HG03196 (cell line): ENCODE data around the gene ARIH1.
"Not testable (repeated sequence)": the region's sequence is repeated elsewhere in the genome, so short reads cannot be mapped to it uniquely, and the experiment has no call there.

Experiments used
- ATAC-seq: cut with Tn5 transposase; IDR thresholded peaks from one replicate; pipeline ENCODE4 v1.9.1; 2021; ENCODE audit not compliant: unreplicated experiment

Gene ARIH1

DNA sequence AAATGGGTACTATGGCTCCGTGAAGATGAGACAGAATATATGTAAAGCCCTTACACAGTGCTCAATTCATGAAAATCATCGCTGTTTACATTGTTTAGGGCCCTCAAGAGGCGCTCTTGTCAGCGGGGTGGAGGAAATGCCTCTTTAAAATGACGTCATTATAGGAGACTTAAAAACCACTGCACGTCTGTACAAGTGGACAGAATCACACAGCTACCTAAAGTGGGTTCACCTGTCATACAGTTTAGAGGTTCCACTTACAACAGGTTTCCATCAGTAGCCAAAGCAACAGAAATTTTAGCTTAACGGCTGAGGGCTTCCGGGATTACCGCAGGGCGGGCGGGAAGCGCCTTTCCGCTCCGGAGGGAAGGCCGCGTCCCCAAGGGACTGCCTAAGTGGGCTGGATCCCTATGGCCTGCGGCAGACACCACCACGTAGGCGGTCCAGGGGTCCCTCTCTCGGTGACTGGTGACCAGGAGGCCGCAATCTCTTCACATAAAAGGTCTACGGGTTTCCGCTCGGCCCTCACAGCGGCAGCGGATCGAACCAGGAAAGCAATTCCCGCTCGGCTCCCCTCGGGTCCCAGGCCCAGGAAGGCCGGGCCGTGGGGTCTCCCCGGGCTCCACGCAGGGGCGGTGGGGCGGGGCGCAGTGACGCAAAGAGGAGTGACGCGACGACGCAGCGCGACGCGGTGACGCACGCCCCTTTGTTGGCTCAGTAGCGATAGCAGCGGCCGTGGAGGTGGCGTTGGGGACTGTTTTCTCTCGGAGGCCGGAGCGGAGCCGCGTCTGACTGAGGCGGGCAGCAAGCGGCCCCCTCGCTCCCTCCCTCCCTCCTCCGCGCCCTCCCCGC is at the start of gene ARIH1:
Gene ARIH1, plus strand, starts transcription at position 717 of the 852 bp plus-strand sequence. CDS start 310 bp downstream, outside the sequence.
- ATAC-seq = peak; percentile 78

- ATAC-seq = no peak
Observed at GRCh38 chr15:72426753-72427152, 47.4 kb upstream of the ARIH1 start.

DNA sequence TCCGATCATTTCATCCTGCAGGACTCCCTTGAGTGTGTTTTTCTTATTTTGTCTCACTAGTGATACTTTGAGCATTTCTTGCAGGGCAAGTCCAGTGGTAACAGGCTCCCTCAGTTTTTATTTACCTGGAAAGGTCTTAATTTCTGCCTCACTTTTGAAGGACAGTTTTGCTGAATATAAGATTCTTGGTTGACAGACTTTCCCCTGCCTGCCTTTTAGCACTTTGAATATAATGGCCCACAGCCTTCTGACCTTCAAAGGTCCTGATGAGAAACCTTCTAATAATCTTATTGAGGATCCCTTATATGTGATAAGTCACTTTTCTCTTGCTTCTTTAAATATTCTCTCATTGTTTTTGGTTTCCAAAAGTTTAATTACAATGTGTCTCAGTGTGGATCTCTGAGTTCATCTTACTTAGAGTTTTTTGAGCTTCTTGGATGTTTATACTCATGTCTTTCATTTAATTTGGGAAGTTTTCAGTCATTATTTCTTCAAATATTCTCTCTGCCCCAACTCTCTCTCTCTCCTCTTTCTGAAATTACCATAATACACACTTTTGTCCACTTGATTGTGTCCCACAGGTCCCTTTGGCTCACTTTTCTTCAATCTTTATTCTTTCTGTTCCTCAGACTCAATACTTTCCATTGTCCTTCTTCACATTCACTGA is 36.3 kb upstream of the ARIH1 start:
- ATAC-seq = no peak

GRCh38 chr15:72442848-72443247 is 31.3 kb upstream of the ARIH1 start:
- not testable (repeated sequence) for ATAC-seq

- ATAC-seq = no peak
Observed at GRCh38 chr15:72445426-72445825, 28.7 kb upstream of the ARIH1 start.

GRCh38 chr15:72450805-72451204 is 23.3 kb upstream of the ARIH1 start:
- no peak for ATAC-seq

GRCh38 chr15:72451224-72451623 is 22.9 kb upstream of the ARIH1 start:
- ATAC-seq = no peak

GRCh38 chr15:72456684-72457083 is 17.4 kb upstream of the ARIH1 start:
- ATAC-seq = no peak

GRCh38 chr15:72460402-72460801 is 13.7 kb upstream of the ARIH1 start:
- no peak for ATAC-seq

DNA sequence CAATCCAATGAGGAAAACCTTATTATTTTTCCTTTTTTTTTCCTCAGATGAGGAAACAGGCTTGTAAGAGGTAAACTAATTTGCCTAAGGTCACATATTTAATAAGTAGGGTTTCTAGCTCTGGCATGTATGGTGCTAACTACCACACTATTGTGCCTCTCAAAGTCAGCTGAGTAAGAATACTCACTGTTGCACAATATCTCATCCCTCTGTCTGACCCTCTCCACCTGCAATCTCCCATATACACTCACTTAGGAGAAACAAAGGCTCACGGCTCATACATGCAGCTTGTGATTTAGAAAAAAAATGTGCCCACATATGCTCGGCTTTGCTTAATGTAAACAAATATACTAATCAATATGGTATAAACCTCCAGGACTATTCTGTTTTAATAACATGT is 10.4 kb upstream of the ARIH1 start:
- no peak for ATAC-seq

DNA sequence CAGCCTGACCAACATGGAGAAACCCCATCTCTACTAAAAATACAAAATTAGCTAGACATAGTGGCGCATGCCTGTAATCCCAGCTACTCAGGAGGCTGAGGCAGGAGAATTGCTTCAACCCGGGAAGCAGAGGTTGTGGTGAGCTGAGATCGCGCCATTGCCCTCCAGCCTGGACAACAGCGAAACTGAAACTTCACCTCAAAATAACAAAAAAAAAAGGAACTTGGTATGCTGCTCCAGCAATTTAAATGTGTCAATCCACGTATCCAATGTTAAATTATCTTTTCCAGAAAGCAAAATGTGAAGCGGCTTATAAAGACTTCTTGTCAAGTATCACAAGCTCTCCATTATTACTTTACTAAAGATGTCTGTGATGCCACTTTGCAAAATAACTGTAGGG is 9.9 kb upstream of the ARIH1 start:
- no peak for ATAC-seq

- no peak for ATAC-seq
Observed at GRCh38 chr15:72468103-72468502, 6.0 kb upstream of the ARIH1 start.

DNA sequence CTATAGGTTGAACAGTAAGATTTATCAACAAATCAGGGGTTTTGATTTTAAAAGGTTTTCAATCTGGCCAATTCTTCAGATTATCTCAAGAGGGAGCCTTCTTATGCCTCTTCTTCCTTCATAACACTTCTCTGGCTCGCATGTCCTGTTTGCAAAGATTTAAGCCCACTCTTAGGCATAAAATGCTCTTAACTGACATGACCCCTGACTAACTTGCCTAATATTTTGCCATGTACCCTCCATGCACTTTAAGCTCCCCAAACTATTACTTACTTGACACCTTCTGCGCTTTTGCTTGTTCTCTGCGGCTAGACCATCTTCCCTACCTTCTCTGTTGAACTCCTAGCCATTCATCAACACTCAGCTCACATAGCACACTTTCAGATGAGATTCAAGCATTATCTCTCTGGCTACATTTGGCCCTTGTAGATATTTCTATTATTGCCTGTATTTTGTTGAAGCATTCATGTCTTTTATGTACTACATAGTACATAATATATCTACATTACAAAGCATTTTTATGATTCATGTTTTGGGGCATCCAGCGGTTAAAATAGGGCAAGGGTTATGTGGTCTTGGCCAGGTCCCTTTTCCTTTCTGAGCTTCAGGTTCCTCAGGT is 1.0 kb upstream of the ARIH1 start:
- ATAC-seq = no peak

DNA sequence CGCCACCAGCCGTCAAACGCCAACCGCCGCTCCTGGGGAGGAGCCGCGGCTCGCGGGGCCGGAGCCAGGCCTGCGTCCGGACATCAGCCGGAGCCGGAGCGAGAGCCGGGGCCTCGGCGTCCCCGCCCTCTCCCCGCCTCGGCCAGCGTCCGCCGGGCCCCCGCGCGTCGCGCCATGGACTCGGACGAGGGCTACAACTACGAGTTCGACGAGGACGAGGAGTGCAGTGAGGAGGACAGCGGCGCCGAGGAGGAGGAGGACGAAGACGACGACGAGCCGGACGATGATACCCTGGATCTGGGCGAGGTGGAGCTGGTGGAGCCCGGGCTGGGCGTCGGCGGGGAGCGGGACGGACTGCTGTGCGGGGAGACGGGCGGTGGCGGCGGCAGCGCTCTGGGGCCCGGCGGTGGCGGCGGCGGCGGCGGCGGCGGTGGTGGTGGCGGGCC is 359 bp downstream of the ARIH1 start:
- ATAC-seq = no peak

- ATAC-seq = peak; percentile 40
Observed at GRCh38 chr15:72474912-72475628, 940 bp downstream of the ARIH1 start.

DNA sequence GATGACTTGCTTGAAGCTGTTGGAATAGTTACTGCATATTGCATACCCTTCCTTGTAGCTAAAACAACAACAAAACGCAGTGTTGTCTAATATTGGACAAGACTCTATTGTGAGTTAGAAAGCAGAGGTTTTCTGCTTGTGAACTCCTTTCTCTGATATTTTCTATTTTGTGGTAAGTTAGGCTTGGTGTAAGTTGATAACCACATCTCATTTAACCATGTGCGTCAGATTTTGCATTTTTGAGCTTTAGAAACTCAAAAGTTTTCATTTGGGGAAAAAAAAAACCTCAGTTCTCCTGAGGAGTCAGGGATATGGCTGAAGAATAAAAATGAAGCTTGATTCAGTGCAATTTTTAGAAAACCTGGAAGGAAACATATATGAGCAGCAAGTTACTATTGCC is 1.5 kb downstream of the ARIH1 start:
- ATAC-seq = no peak

GRCh38 chr15:72476330-72476729 is 2.2 kb downstream of the ARIH1 start:
- not testable (repeated sequence) for ATAC-seq

- no peak for ATAC-seq
Observed at GRCh38 chr15:72481015-72481659, 7.0 kb downstream of the ARIH1 start.

GRCh38 chr15:72482275-72482674 is 8.1 kb downstream of the ARIH1 start:
- no peak for ATAC-seq

- ATAC-seq = no peak
Observed at GRCh38 chr15:72483279-72483678, 9.1 kb downstream of the ARIH1 start.

GRCh38 chr15:72486144-72486543 is 12.0 kb downstream of the ARIH1 start:
- ATAC-seq = no peak
